ENCODE data around the gene KCTD5.
"Not testable (repeated sequence)": the region's sequence is repeated elsewhere in the genome, so short reads cannot be mapped to it uniquely, and the experiment has no call there.

DNA sequence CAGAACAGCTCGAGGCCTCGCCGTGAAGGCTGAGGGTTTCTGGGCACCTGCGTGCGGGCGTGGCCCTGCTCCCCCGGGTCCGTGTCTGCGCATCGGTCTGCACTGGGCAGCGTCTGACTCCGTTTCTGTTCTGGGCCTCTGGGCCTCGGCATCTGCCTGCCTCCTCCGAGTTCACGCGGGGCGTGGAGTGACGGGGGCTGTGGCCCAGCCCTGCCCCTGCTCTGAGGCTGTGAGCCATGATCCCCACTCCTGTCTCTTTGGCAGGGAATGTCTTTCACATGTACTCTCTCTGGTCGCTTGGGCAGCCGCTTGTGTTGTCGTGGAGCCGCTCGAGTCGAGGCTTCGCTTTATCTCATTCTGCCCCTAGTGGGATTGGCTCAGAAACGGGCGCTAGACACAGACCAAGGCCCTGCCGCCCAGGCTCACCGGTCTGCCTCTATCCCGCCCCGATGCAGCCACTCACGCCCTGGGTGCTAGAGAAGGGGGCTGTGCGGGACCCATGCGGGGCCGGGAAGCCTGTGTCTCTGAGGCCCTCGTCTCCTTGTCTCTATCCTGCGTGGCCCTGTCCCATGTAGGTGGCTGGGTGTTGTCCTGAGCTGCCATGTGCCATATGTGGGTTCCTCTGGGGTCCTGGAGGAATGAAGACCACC is 14.4 kb downstream of the KCTD5 start:
- not testable (repeated sequence) for TF ChIP-seq CTCF (conservative IDR thresholded peaks at IDR 0.05); EZH2 (IDR thresholded peaks at IDR 0.05; ENCODE audit: low read depth)

Measured in PC-9 (cell line).